ENCODE measurements around the gene PEX14.

Gene PEX14

DNA sequence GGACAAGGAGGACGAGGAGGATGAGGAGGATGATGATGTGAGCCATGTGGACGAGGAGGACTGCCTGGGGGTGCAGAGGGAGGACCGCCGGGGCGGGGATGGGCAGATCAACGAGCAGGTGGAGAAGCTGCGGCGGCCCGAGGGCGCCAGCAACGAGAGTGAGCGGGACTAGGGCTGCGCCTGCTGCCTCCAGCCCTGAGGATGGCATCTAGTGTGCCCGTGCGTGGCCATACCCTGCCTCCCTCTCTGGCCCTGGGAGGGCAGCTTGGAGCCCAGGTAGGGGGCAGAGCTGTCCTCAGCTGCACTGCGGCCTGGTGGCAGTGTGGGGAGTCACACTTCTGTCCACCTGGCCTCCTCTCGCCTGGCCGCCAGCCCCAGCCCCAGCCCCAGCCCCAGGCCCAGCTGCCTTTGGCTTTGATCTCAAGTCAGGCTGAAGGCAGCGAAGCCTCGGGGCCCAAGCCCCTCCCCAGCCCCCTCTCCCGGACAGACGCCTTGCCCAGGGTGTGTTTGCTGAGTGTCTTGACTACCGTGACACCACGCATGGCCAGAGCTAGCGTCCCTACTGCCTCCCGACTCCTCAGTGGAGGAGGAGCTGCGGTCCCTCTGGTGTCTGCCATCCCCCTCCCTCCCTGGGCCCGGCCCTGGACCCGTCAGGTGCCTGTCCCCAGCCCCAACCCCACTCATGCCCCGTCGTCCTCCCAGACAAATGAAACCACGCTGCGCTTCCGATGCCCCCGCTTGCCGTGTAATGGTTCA is 155.2 kb downstream of the PEX14 start:
- no peak for DNase-seq

DNA sequence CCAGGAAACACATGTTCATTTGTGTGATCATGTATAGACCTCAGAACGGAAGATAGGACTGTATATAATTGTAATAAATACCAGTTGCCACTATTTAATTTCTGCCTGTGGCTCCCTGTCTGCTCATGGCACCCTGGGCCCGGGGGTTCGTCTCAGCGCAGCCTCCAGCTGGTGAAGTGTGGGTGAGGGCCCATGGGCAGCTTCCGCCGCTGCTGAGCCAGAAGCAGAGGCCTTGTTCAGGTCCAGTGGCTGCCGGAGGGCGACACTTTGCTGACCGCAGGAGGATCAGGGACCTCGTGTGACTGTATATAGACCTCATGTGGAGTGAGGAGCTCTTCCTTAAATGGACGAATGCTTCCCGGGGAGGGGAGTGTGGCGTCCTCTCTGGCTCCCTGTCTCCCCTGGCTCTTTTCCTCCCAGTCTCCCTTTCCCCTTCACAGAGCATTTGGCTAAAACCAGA is 155.9 kb downstream of the PEX14 start:
- DNase-seq: no peak

DNA sequence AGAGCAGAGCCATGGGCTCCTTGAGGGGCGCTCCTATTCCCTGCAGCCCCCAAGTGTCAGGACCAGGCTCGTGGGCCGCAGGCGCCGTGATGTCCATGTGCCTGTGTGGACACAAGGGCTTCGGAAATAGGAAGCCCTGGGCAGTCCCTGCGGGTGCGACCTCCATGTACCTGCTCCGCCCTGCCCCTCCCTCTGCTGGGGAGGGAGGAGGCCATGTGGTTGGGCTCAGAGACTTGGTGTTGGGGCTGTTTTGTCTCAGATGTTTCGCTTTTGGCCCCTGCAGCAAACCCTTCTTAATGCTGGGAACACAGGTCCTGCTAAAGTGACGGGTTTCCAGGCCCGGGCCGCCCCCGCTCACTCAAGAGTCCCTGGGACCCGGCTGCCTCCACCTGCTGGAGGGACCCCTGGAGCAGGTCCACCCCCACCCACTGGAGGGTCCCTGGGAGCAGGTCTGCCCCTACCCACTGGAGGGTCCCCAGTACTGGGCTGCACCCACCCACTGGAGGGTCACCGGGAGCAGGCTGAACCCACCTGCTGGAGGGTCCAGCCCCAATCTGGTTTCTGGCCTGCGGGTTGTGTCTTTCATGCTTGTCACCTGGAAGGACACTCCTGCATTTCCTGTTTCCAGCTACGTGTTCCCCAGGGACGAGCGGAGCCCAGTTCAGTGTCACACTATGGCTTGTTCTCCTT is 156.5 kb downstream of the PEX14 start:
- DNase-seq: no peak

DNA sequence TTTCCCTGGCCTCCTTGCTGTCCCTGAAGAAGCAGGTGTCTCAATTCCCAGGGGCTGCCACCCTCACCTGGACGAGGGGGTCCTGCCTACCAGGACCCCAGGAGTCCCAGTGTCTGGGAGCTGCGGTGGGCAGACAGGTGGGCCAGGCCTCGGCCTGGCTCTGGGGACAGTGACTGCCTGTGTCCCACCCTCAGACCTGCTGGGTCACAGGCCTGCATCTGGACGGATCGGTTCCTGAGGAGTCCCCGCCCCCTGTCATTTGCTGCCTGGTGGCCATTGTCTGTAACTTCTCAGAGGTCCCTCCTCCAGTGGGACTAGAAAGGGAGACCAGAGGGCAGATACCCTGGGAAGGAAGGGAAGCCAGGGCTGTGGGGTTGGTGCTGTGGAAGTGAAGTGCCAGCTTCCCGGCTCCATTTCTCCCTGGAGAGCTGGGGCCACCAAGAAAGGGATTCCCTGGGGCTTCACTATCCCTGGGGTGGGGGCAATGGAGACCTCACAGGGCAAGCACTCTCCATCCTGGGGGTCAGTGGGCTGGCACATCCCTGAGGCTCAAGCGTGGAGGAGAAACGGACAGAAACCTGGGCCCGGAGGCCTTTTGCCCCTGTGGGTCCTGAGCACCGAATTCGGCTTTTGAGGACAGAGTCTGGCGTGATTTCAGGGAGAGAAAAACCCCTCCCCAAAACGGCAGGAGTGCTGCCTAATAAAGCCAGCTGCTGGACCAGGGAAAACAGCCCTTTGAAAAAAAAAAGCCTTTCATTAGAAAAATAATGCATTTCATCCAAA is 157.3 kb downstream of the PEX14 start:
- DNase-seq: no peak

DNA sequence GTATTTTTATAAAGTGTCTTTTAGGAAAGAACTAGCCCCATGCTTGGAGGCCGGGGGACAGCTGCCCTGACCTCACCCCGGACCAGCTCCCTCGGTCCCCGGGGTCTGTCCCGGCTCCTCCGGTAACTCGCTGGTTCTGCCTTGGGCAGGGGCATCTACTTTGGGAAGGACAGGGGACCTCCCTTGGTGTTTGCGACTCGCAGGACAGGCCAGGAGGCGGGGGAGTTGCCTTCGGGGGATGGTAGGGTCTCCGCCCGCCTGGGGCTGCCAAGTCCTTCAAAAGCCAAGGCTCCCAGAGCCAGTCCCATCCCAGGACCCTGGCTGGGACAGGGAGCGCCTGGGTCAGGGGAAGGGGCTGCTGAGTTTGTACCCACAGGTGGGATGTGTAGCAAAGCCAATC is 157.9 kb downstream of the PEX14 start:
- no peak for DNase-seq

DNA sequence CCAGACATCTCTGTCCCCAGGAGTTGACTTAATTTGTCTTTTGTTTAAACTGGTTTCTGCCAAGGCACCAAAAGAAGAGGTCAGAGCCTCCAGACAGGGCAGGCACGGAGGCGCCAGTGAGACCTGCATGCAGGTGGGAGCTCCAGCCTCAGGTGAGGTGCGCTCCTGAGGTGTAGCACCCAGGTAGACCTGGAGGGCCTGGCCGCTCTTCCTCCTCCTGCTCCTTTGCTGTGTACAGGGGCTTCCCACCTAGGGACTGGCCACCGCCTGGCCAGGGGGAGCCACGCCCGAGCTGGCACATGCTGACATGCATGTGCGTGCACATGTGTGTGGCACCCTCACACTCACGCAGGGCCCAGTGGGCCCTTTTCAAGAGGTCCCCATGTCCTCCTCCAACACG is 158.7 kb downstream of the PEX14 start:
- DNase-seq: no peak

DNA sequence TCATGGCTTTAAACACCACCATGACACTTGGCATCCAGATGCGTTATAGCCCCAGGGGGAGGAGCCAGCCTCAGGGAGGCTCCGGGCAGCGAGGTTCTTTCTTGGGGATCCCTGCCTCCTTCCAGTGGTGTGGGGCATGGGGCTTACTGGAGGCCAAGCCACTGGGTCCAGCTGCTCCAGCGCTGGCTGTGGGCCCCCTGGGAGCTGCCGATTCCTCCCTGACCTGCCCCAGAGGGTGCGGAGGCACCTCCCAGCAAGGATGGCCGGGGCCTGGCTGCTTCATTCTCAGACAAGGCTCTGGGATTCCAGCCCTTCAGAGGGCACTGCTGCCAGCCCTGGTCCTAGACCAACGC is 159.3 kb downstream of the PEX14 start:
- DNase-seq: no peak

DNA sequence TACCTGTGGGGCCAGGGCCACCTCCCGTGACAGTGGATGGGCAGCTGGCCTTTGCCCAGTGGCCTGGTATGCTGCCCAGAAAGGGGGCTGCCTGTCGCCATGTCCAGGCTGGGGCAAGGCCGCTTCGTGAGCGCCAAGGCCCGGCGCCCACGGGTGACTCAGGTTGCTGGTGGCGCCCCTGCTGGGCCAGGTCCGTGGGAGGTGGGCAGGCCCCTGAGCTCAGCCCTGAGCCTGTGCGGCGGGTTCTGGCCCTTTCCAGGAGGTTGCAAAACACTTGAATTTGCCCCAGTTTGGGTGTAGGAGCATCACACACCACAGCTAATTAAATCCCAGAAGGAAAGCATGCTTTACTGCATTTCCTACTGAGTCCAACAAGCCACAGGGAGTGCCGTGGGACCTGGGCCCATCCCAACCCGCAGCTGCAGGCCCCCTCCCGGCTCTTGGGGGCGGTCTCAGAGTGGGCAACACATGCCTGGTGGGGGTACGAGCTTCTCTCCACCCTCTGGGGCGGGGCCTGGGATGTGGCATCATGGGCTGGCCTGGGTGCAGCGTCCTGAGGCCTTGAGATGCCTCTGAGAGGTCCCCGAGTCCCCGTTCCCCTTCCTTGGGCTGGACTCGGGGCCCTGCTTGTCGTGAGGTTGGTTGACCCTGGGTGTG is 159.8 kb downstream of the PEX14 start:
- DNase-seq: no peak

DNA sequence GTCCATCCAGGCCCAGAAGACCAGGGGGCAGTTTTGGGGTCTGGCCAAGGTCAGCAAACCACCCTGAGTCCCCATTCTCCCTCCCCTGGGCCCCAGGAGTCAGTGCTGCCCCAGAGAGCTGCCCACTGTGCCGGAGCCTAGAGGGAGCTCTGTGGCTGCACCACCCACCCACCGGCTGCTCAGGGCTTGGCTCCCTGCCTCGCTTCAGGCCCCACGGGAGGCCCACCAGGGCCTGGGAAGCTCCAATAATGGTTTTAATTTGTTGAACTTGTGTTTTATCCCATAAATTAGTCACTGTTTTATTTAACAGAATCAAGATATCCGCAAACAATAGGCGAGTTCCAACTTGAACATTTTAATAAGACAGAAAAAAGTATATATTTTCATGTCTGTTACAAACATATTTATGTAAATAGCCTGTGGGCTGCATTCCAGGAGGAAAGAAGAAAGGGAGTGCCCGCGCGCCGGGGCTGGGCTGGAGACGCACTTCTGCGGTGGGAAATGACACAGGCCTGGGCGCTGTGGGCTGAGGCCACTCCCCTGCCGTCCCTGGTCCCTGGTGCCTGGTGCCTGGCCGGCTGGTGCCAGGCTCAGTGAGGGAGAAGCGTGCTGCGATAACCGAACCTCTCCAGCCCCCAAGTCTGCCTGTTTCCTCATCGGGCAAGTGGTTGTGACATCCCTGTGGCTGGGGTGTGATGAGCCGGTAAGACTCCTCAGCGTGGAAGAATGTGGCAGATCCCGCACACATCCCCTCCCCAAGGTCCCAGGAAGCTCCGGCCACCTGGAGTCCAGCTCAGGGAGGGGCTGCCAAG is 160.5 kb downstream of the PEX14 start:
- DNase-seq: peak in 1 of 58 donors; percentile 12

DNA sequence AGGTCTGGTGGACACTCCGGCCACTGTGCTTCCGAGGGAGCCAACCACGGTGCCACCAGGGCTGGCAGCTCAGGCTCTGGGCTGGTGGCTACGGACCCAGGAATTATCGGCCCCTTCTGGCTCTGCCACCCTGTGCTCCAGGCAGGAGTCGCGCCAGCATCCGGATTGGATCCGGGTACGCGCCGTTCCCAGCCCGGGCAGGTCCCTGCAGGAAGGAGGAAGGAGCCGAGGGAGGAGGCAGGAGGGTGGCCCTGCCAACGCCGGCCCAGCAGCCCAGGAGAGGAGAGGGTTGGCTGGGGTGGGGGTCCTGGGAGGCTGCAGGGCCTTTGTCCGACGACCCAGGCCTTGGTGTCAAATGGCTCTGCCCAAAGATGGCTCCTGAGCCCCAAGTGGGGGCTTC is 161.2 kb downstream of the PEX14 start:
- DNase-seq: no peak

DNA sequence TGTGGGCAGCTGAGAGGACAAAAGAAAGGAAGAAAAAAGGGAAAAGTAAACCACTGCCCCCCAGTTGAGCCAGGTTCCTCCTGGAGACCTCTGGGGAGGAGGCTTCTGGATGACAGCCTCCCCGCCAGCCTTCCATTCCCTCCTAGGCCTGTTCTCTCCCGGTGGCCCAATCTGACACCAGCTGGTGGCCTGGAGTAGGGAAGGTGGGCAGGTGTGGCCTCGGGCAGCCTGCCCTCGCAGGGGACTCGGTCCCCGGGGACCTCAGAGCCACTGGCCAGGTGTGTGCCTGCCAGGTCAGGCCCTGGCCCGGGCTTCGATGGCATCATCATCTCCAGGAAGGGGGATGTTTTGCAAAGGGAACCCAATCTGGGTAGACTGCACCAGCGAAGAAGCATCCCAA is 162.7 kb downstream of the PEX14 start:
- DNase-seq: no peak

DNA sequence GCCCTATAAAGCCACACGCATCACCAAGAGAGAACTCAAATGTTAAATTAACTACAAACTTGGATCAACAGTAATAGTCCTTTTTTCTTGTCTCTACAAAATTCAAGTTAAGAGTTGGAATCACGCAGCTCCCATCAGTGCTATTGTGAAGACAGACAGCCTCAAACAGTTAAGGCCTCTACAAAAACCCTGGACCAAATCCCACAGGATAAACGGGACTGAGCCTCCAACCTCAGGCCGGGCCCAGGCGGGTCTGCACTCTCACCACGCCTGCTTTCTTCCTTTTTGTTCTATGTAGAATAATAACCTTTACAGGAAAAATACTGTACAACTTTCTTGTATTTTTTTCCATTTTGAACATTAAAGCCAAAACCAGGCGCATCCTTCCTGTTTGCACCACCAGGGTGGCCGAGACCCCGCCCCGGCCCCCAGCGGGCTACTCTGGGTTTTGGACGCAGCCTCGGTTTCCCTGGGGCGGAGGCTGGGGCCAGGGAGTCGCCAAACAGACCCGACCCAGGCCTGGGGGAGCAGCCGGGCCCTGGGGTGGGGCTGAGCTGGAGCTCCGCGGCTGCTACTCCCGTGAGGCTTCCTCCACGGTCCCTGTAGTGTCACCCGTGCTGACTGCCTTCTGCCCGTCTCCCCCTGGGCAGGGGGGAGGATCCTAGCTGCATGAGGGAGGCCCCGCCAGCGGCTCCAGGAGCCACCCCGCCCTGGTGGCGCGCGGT is 163.2 kb downstream of the PEX14 start:
- DNase-seq: no peak

DNA sequence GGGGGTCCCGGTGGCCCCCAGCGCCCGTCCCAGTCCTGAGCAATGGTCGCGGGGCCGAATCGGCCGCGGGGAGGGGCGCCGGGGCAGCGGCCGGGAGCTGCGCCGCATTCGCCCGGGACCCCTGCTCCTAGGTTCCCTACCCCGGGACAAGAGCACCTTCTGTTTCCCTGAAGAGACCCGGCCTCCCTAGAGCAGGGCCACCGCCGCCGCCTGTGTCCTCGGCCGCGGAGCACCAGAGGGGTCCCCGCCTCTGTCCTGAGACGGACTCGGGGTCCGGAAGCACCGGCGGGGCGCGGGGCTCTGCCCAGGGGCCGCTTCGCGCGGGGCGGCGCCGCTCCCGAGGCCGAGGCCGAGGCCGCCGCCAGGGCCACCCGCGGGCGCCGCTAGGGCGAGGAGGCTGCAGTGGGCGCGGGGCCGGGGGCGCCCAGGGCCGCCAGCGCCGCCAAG is 163.8 kb downstream of the PEX14 start:
- no peak for DNase-seq

DNA sequence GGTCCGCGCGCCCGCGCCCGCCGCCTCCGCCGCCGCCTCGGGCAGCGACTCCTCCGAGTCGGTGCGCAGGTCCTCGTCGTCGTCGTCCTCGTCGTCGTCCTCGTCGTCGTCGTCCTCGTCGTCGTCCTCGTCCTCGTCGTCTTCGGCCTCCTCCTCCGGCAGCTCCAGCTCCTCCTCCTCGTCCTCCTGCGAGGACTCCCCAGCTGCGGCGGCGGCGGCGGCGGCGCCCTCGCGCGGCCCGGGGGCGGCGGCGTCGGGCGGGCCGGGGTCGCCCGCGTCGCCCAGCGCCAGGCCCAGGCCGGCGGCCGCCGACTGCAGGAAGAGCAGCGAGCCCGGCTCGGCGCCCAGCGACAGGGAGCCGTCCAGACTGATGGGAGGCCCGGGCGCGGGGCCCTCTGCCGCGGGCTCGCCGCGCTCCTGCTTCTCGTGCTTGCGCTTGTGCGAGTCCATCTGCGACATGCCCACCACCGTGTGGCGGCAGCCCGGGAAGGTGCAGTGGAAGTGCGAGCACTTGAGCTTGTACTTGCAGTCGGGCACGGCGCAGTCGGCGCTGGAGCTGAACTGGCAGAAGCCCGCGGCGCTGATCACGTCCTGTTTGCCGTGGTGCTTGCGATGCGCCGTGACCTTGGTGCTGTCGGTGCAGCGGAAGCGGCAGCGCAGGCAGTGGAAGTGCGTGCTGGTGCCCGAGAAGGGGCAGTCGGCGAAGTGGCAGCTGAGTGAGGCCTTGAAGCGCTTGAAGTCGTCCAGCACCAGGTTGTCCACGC is 164.4 kb downstream of the PEX14 start:
- DNase-seq: no peak

DNA sequence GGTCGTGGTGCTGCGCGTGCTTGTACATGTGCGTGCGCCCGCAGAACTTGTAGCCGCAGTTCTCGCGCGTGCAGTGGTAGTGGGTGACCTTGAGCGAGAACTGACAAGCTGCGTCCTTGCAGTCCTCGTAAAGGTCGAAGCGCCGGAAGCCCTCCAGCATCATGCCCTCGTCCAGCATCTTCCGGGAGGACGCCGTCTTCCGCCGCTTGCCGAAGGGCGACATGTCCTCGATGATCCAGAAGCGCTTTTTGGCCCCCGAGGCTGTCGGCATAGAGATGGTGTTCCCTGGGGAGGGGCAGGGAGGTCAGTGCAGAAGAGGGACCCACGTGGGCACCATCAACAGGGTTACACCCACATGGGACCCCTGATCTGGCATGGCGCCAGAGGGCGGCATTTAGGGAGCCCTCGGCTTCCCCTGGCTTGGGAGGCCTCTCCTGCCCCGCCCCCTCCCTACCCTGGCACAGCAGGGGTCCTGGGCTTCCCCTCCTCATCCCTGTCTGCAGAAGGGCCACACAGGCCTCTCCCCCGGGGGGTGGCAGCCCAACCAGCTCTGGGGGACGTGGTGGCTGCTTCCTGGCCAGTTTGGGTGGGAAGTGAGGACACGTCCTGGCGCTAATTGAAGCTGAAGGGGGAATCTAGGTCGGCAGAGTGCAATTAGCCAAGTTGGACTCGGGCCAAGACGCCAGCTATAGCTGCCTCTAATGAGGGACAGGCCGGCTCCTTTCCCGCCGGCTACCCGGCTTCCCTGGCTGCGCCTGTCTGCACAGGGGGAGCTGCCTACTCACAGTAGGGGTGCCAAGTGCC is 165.2 kb downstream of the PEX14 start:
- DNase-seq: peak in 41 of 58 donors; percentile 3 to 71 (median 31)

DNA sequence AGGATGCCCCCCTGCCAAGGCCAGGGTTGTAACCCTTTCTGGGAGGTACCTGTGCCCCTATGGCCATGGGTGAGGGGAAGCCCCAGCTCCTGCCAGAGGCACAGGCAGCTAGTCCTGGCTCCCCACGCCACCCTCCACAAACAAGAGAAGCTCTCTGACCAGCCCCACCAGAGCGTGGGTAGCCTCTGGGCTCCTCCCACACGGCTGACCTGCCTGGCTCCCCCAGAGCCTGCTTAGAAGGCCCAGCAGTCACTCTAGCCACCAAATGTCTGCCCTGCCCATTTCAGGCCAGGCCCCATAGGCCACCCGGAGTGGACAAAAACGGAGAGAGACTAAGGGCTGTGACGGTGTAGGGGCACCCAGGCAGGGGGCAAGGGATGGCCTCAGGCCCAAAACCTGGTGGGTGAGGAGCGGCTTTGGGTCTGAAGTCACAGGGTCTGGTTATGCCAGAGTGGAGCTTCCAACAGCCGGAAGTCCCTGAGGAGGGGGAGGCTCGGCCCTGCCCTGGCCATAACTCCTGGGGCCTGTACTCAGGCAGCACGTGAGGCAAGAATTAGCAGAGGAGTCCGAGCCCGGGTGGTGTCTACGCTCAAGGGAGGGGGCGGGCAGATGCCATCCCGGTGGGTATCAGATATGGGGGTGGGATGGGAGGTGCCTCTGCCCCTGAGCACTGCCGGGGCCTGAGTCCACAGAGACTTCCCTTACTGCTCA is 166.2 kb downstream of the PEX14 start:
- no peak for DNase-seq

DNA sequence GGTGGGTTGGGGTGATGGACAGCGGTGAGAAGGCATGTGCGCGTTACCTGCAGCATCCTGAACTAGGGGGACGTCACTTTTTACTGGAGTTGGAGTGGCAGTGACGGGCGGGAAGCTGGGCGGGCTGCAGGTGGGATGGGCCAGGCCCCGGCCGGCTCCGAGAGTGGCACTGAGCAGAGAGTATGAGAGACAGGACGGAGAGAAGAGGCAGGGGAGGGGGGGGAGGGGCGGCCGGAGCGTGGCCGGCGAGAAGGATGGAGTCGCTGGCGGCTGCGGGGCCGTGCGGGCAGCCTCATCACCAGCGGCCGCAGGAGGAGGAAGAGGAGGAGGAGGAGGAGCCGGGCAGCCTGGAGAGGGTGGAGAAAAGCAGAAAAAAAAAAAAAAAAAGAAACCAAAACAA is 167.2 kb downstream of the PEX14 start:
- DNase-seq: no peak

All from anterior cingulate cortex (tissue), 58 donors.